HG02571 (cell line): Measurements from ENCODE around the gene FOXRED2.
"Not testable (repeated sequence)": the region's sequence is repeated elsewhere in the genome, so short reads cannot be mapped to it uniquely, and the experiment has no call there.

Experiments
- ATAC-seq: cut with Tn5 transposase; IDR thresholded peaks from one replicate; pipeline ENCODE4 v1.9.1; 2021; ENCODE audit warnings: mild to moderate bottlenecking, moderate library complexity; ENCODE audit not compliant: unreplicated experiment

FOXRED2 gene

GRCh38 chr22:36506637-36507517 lies at the start of gene FOXRED2:
TSS of gene FOXRED2 (minus strand) at chr22:36507040. CDS start at chr22:36506422, 618 bp downstream.
- ATAC-seq = peak; percentile 73

GRCh38 chr22:36554098-36554497 lies 47.3 kb upstream of the FOXRED2 start:
- ATAC-seq = no peak

- ATAC-seq = no peak
Measured at GRCh38 chr22:36552289-36552688, 45.4 kb upstream of the FOXRED2 start.

GRCh38 chr22:36550701-36551495 lies 44.1 kb upstream of the FOXRED2 start:
- no peak for ATAC-seq

GRCh38 chr22:36549033-36549432 lies 42.2 kb upstream of the FOXRED2 start:
- no peak for ATAC-seq

- ATAC-seq = no peak
Measured at GRCh38 chr22:36548606-36549005, 41.8 kb upstream of the FOXRED2 start.

- ATAC-seq = no peak
Measured at GRCh38 chr22:36546932-36547331, 40.1 kb upstream of the FOXRED2 start.

- no peak for ATAC-seq
Measured at GRCh38 chr22:36546092-36546804, 39.4 kb upstream of the FOXRED2 start.

GRCh38 chr22:36544107-36544620 lies 37.3 kb upstream of the FOXRED2 start:
- no peak for ATAC-seq

- ATAC-seq = no peak
Measured at GRCh38 chr22:36541831-36542411, 35.1 kb upstream of the FOXRED2 start.

- ATAC-seq = no peak
Measured at GRCh38 chr22:36540867-36541642, 34.2 kb upstream of the FOXRED2 start.

- no peak for ATAC-seq
Measured at GRCh38 chr22:36538529-36538928, 31.7 kb upstream of the FOXRED2 start.

GRCh38 chr22:36536717-36537116 lies 29.9 kb upstream of the FOXRED2 start:
- ATAC-seq = no peak

GRCh38 chr22:36533320-36533719 lies 26.5 kb upstream of the FOXRED2 start:
- ATAC-seq = not testable (repeated sequence)

GRCh38 chr22:36532466-36532865 lies 25.6 kb upstream of the FOXRED2 start:
- ATAC-seq = no peak

- ATAC-seq = peak; percentile 92
Measured at GRCh38 chr22:36528795-36529751, 22.2 kb upstream of the FOXRED2 start, which contains the start of gene EIF3D. TSS of gene EIF3D (minus strand) at chr22:36529166. CDS start at chr22:36526121, 3,045 bp downstream.

- ATAC-seq = no peak
Measured at GRCh38 chr22:36528341-36528740, 21.5 kb upstream of the FOXRED2 start.

- no peak for ATAC-seq
Measured at GRCh38 chr22:36522662-36523061, 15.8 kb upstream of the FOXRED2 start.

- ATAC-seq = no peak
Measured at GRCh38 chr22:36520423-36520822, 13.6 kb upstream of the FOXRED2 start.
